ENCODE results near the gene SBF1. TPM values are rescaled to one million over a fixed set of nuclear protein-coding genes. Genes with fewer than 3 reads are reported as not detected.

Gene SBF1
- total and polyA plus RNA-seq, 7 donors, result 13.8 to 67.3 (median 23.2) TPM

DNA sequence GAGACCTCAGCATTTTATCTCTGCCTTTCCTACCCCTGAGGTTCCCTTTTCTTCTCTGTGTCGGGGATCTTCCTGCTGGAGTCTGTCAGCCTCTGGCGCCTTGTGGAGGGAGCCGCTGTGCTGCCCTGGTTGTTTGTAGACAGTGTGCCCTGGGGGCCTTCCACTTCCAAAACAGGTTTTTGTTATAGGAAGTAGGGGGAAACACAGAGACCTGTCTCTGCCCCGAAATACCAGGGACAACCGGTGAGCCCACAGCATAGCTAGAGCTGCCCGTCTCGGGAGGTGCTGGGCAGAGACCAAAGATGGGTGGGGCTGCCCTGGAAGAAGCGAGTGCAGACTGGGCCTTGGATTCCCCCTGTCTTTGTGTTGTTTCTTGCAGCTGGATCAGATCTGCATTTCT is 41.2 kb upstream of the SBF1 start:
- peaks cover 24 to 49% (median 28%) of the 10 kb centered on the region in 4 donors for H3K36me3 ChIP-seq
- TF ChIP-seq, protein P1, sequence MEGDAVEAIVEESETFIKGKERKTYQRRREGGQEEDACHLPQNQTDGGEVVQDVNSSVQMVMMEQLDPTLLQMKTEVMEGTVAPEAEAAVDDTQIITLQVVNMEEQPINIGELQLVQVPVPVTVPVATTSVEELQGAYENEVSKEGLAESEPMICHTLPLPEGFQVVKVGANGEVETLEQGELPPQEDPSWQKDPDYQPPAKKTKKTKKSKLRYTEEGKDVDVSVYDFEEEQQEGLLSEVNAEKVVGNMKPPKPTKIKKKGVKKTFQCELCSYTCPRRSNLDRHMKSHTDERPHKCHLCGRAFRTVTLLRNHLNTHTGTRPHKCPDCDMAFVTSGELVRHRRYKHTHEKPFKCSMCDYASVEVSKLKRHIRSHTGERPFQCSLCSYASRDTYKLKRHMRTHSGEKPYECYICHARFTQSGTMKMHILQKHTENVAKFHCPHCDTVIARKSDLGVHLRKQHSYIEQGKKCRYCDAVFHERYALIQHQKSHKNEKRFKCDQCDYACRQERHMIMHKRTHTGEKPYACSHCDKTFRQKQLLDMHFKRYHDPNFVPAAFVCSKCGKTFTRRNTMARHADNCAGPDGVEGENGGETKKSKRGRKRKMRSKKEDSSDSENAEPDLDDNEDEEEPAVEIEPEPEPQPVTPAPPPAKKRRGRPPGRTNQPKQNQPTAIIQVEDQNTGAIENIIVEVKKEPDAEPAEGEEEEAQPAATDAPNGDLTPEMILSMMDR (IDR thresholded peaks at IDR 0.05), result no peak
- TF ChIP-seq POLR2A (IDR thresholded peaks at IDR 0.05), result no peak
- no peak for TF ChIP-seq POLR2AphosphoS5 (IDR thresholded peaks at IDR 0.05)
- TF ChIP-seq EP300 (IDR thresholded peaks at IDR 0.05), result no peak
- WGBS, 2 donors, result 92 to 93% methylated on average over 8 of the region's 8 CpGs

DNA sequence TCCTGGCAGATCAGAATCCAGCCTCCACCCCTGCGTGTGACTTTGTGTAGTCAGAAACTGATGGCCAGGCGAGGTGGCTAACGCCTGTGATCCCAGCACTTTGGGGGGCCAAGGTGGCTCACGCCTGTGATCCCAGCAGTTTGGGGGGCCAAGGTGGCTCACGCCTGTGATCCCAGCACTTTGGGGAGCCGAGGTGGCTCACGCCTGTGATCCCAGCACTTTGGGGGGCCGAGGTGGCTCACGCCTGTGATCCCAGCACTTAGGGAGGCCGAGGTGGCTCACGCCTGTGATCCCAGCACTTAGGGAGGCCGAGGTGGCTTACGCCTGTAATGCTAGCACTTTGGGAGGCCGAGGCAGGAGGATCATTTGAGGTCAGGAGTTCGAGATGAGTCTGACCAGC is 38.3 kb upstream of the SBF1 start:
- 96% methylated on average over 15 of the region's 15 CpGs for WGBS, 2 donors
- no peak for DNase-seq
- peaks cover 8 to 20% (median 12%) of the 10 kb centered on the region in 4 donors for H3K36me3 ChIP-seq
- no peak overlapping the region for H3K4me3 ChIP-seq
- H3K27ac ChIP-seq, result no peak overlapping the region
- no peaks in the 10 kb centered on the region for H3K27me3 ChIP-seq
- TF ChIP-seq POLR2A (IDR thresholded peaks at IDR 0.05), result no peak
- no peaks in the 10 kb centered on the region for H3K9me3 ChIP-seq
- intact Hi-C loops (cut with DNase I), result no loop called here
- peaks cover 0 to 20% (median 11%) of the 10 kb centered on the region in 4 donors for H3K4me1 ChIP-seq

More for the DNA sequence above, 41.2 kb upstream of the SBF1 start:
- H3K27me3 ChIP-seq, result no peaks in the 10 kb centered on the region
- H3K4me1 ChIP-seq, result no peaks in the 10 kb centered on the region
- no peak overlapping the region for H3K4me3 ChIP-seq
- no peak for DNase-seq
- H3K27ac ChIP-seq, result no peak overlapping the region
- intact Hi-C loops (cut with DNase I), result no loop called here
- no peaks in the 10 kb centered on the region for H3K9me3 ChIP-seq

DNA sequence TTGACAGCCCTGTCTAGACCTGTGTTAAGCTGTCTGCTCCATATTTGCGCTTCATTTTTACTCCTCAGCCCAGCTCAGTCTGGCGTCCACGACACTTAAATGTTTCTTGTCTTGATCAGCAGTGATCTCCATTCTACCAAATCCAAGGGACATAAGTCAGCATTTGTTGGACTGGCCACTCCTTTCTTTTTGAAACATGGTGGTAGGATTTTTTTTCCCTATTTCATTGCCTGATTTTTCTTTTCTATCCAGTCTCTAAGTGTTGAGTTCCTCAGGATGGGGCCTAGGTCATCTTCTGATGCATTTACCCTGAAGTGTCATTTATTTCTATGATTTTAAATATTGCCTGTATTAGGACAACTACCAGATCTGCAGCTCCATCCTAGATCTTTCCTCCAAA is 34.1 kb upstream of the SBF1 start:
- WGBS, 2 donors, result 4 to 12% methylated on average over 3 of the region's 3 CpGs
- Histone ChIP-seq H3K4me1 (peaks cover 0 to 39% (median 24%) of the 10 kb centered on the region in 4 donors), H3K4me3 (peak overlapping the region in 3 of 4 donors; percentile 83 to 90 (median 88)), H3K36me3 (peaks cover 13 to 22% (median 17%) of the 10 kb centered on the region in 4 donors), H3K27ac (peak overlapping the region; percentile 89 to 98 (median 94)), H3K9me3 (no peaks in the 10 kb centered on the region), H3K27me3 (no peaks in the 10 kb centered on the region)
- TF ChIP-seq POLR2A (IDR thresholded peaks at IDR 0.05) (no peak), POLR2AphosphoS5 (IDR thresholded peaks at IDR 0.05) (no peak), EP300 (IDR thresholded peaks at IDR 0.05) (no peak)
- TF ChIP-seq, protein P1 (IDR thresholded peaks at IDR 0.05), result no peak
- intact Hi-C loops (cut with DNase I), result loop anchor here (2.0 to 5.0 kb wide), 4 partner anchors 16 to 267 kb away; partner anchors contain the start of genes SCO2 and SYCE3
- DNase-seq, result no peak

DNA sequence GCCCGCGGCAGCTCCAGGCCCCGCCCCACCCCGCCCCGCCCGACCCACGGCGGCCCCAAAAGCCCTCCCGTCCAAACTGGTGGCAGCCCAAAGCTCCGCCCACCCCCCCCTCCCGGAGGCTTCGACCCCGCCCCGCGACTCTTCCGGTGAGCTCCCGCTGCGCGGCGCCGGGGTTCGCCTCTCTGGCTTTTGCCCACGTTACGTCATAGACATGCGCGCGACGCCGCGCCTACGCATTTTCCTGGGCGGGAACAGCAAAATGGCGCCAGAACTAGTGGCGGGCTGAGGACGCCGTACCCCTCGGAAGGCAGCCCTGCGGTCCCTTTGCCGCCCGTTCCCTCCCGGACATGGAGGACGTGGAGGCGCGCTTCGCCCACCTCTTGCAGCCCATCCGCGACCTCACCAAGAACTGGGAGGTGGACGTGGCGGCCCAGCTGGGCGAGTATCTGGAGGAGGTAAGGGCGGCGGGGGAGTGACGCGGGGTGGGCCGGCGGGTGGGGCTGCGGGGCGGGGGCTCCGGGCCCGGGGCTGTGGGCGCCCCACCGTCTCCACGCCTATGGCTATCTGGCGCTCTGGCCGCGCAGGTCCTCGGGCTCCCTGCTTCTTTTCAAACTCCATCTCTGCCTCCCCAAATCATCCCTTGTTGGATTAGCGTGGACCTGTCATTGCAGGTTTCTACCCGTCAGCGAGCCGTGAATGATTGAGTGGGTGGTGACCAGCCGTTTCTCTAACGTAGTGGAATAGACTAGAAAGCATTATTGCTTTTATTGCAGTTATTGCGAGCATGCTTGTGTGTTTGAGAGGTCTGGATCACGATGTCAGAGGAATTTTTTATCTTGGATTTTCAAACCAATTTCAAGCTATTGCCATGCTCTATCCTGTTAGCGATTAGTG is 33.4 kb upstream of the SBF1 start, which contains the start of gene NCAPH2:
NCAPH2 (plus strand) TSS at position 234 of the 894 bp plus-strand sequence; CDS start at position 348, 114 bp downstream.
- H3K36me3 ChIP-seq, result peaks cover 13 to 27% (median 22%) of the 10 kb centered on the region in 4 donors
- intact Hi-C loops (cut with DNase I), result loop anchor here (2.0 to 5.0 kb wide), 5 partner anchors 17 to 266 kb away; partner anchors contain the start of genes SBF1, SCO2 and SYCE3
- no peaks in the 10 kb centered on the region for H3K27me3 ChIP-seq
- H3K27ac ChIP-seq, result peak within 1 kb of the TSS; percentile 91 to 98 (median 94)
- 0 to 1% methylated on average over 75 to 76 of the region's 76 CpGs for WGBS, 2 donors
- peaks cover 0 to 39% (median 24%) of the 10 kb centered on the region in 4 donors for H3K4me1 ChIP-seq
- H3K4me3 ChIP-seq, result peak within 1 kb of the TSS; percentile 83 to 97 (median 96)
- DNase-seq, result peak; percentile 98
- TF ChIP-seq POLR2AphosphoS5 (IDR thresholded peaks at IDR 0.05), result peak; percentile 94 to 96 (median 95)
- peak; percentile 41 to 70 for TF ChIP-seq POLR2A (IDR thresholded peaks at IDR 0.05)
- TF ChIP-seq EP300 (IDR thresholded peaks at IDR 0.05), result no peak
- H3K9me3 ChIP-seq, result no peaks in the 10 kb centered on the region

DNA sequence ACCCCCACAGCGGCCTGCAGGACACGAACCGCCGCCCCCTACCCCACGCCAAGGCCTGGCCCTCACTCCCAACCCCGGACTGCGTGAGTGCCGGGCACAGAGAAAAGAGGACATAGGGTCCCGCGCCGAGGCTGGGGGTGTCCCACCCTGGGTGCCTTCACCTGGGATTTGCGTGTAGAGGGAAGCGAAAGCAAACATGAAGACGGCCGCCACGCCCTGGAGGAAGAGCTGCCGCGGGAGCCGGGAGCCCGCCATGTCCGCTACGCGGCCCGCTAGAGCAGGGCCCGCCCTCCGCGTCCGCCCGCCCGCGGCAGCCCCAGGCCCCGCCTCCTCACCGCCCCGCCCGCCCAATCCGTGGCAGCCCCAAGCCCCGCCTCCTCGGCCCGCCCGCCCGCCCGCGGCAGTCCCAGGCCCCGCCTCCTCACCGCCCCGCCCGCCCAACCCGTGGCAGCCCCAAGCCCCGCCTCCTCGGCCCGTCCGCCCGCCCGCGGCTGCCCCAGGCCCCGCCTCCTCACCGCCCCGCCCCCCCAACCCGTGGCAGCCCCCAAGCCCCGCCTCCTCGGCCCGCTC is 32.7 kb upstream of the SBF1 start, which contains the start of gene LMF2:
LMF2 (minus strand) TSS at position 282 of the 570 bp plus-strand sequence; CDS start at position 255, 27 bp downstream.
- Histone ChIP-seq H3K4me3 (peak within 1 kb of the TSS; percentile 83 to 97 (median 96)), H3K27me3 (no peaks in the 10 kb centered on the region), H3K4me1 (peaks cover 0 to 39% (median 24%) of the 10 kb centered on the region in 4 donors), H3K27ac (peak within 1 kb of the TSS; percentile 91 to 98 (median 94)), H3K9me3 (no peaks in the 10 kb centered on the region), H3K36me3 (peaks cover 20 to 34% (median 29%) of the 10 kb centered on the region in 4 donors)
- 1% methylated on average over 60 to 62 of the region's 62 CpGs for WGBS, 2 donors
- intact Hi-C loops (cut with DNase I), result loop anchor here (2.0 to 5.0 kb wide), 3 partner anchors 33 to 265 kb away; partner anchors contain the start of gene SBF1
- TF ChIP-seq POLR2A (IDR thresholded peaks at IDR 0.05) (peak; percentile 28 to 30), EP300 (IDR thresholded peaks at IDR 0.05) (no peak), POLR2AphosphoS5 (IDR thresholded peaks at IDR 0.05) (peak; percentile 49 to 86 (median 74))
- peak; percentile 94 for DNase-seq

All from sigmoid colon (tissue), 7 donors.